HepG2 (cell line): Measurements from ENCODE around the gene OPRL1. TPM values are rescaled to one million over a fixed set of nuclear protein-coding genes. Genes with fewer than 3 reads are reported as not detected.

Experiments used
- ATAC-seq: fragments of 200-7000 bp; cut with Tn5 transposase; 3 replicates; pipeline ENCODE4 v1.9.1; 2020; ENCODE audit warnings: mild to moderate bottlenecking, moderate library complexity
- BruUV-seq: library from RNA; stranded (reverse); fragments of 400-500 nt; replicated peaks from 2 replicates; lab custom pipeline; 2021; lab: Mats Ljungman, UMichigan
- CTCF ChIA-PET: fragments of 300-600 bp; formaldehyde crosslinking; extraction: SDS; loops from one replicate; lab custom pipeline; 2021; ENCODE audit warnings: low total read pairs, inconsistent platforms, low intra/inter-chr PET ratio; lab: Yijun Ruan, JAX
- POLR2A ChIA-PET: fragments of 350-600 bp; sonication (Branson Sonifier 250); formaldehyde crosslinking; loops from one replicate; lab custom pipeline; 2020; ENCODE audit warnings: antibody characterized with exemption, inconsistent platforms; lab: Yijun Ruan, JAX
- DNase-seq: peaks from one replicate; pipeline ENCODE4 v3.0.0-alpha.2; 2015; ENCODE audit warnings: low spot score
- FAIRE-seq: peaks from 3 replicates; lab custom pipeline; 2011; peaks lifted over from hg19 to GRCh38; lab: Jason Lieb, UNC
- H2AFZ ChIP-seq: one replicate; pipeline ENCODE4 v1.6.1; 2011; ENCODE audit warnings: low read length, inconsistent platforms
- H3K27ac ChIP-seq: fragments of 300-600 bp; 3 replicates; pipeline ENCODE4 v1.8.0; 2011; ENCODE audit warnings: mixed run types, mild to moderate bottlenecking, mixed read lengths, low read length, inconsistent platforms; ENCODE audit not compliant: insufficient read depth; ENCODE audit errors: extremely low read length
- H3K27me3 ChIP-seq, 2 experiments: fragments of 200-600 bp in 1 of 2; 2 replicates in 1 of 2; 3 replicates in 1 of 2; pipeline versions ENCODE4 v1.6.0 to v1.8.0; 2011; ENCODE audit warnings: low read length in 2 of 2, mild to moderate bottlenecking in 2 of 2, moderate library complexity in 2 of 2, inconsistent platforms in 1 of 2; ENCODE audit not compliant: insufficient read depth in 2 of 2, control insufficient read depth in 1 of 2
- H3K36me3 ChIP-seq, 2 experiments: fragments of 200-600 bp in 1 of 2; replicated peaks in 1 of 2; 2 replicates in 1 of 2; 3 replicates in 1 of 2; pipeline versions ENCODE4 v1.5.1 to v1.8.0; 2011; ENCODE audit warnings: low read length in 2 of 2, inconsistent platforms in 1 of 2; ENCODE audit not compliant: insufficient read depth in 2 of 2, control insufficient read depth in 1 of 2
- H3K4me1 ChIP-seq: 2 replicates; pipeline ENCODE4 v1.5.1; 2012; ENCODE audit warnings: low read length, inconsistent platforms; ENCODE audit not compliant: insufficient read depth
- H3K4me2 ChIP-seq: 2 replicates; pipeline ENCODE4 v1.6.0; 2011; ENCODE audit warnings: low read depth, low read length, inconsistent platforms
- H3K4me3 ChIP-seq, 3 experiments: fragments of 200-600 bp in 1 of 3; sonication (generic), shearing (Covaris generic) in 1 of 3; replicated peaks in 1 of 3; 2 replicates each; pipeline ENCODE4 v1.5.1; 2011 to 2016; ENCODE audit warnings: low read length in 3 of 3, inconsistent platforms in 2 of 3, low read depth in 2 of 3, mild to moderate bottlenecking in 2 of 3, control low read depth in 1 of 3, mixed read lengths in 1 of 3; ENCODE audit not compliant: insufficient read depth in 1 of 3
- H3K79me2 ChIP-seq: one replicate; pipeline ENCODE4 v1.6.1; 2011; ENCODE audit warnings: low read length, inconsistent platforms; ENCODE audit not compliant: insufficient read depth
- H3K9ac ChIP-seq: 2 replicates; pipeline ENCODE4 v1.6.0; 2011; ENCODE audit warnings: mild to moderate bottlenecking, low read depth, low read length, inconsistent platforms; ENCODE audit not compliant: insufficient read depth
- H3K9me3 ChIP-seq: 2 replicates; pipeline ENCODE4 v1.5.1; 2012; ENCODE audit warnings: mild to moderate bottlenecking, low read length
- H4K20me1 ChIP-seq: 2 replicates; pipeline ENCODE4 v1.6.0; 2011; ENCODE audit warnings: inconsistent platforms, mild to moderate bottlenecking, low read length, moderate library complexity; ENCODE audit not compliant: insufficient read depth
- ARNT2 ChIP-seq: sonication (generic); formaldehyde crosslinking; IDR thresholded peaks from 2 replicates; pipeline ENCODE4 v1.8.0; 2022; ENCODE audit warnings: mild to moderate bottlenecking, low read depth, missing genetic modification reagents, moderate library complexity
- ATAD3A ChIP-seq: sonication (generic); formaldehyde crosslinking; IDR thresholded peaks from 2 replicates; pipeline ENCODE4 v1.4.0; 2020; ENCODE audit warnings: missing genetic modification reagents
- FOSL1 ChIP-seq: sonication (generic); formaldehyde crosslinking; IDR thresholded peaks from 2 replicates; pipeline ENCODE4 v1.9.0; 2021; ENCODE audit warnings: missing genetic modification reagents, borderline replicate concordance
- HOMEZ ChIP-seq: IDR thresholded peaks from 2 replicates; pipeline ENCODE4 v1.6.1; 2016; ENCODE audit warnings: low read depth
- ISX ChIP-seq: sonication (generic); formaldehyde crosslinking; conservative IDR thresholded peaks from 2 replicates; pipeline ENCODE4 v1.5.0; 2020; ENCODE audit warnings: missing genetic modification reagents
- MXD4 ChIP-seq: IDR thresholded peaks from 2 replicates; pipeline ENCODE4 v1.6.1; 2016; ENCODE audit warnings: mild to moderate bottlenecking, missing biosample characterization, missing genetic modification reagents
- POGZ ChIP-seq: sonication (generic); formaldehyde crosslinking; IDR thresholded peaks from 2 replicates; pipeline ENCODE4 v1.4.0; 2020; ENCODE audit warnings: mild to moderate bottlenecking, missing genetic modification reagents
- ZBTB7A ChIP-seq: sonication (generic); formaldehyde crosslinking; IDR thresholded peaks from 2 replicates; pipeline ENCODE4 v1.8.0; 2022; ENCODE audit warnings: mild to moderate bottlenecking, missing genetic modification reagents
- ZNF441 ChIP-seq: sonication (generic); formaldehyde crosslinking; IDR thresholded peaks from 2 replicates; pipeline ENCODE4 v1.7.0; 2021; ENCODE audit warnings: missing genetic modification reagents, borderline replicate concordance
- ZNF556 ChIP-seq: sonication (generic); formaldehyde crosslinking; IDR thresholded peaks from 2 replicates; pipeline ENCODE4 v1.4.0; 2020; ENCODE audit warnings: mild to moderate bottlenecking, missing genetic modification reagents, borderline replicate concordance
- ZNF670 ChIP-seq: sonication (generic); formaldehyde crosslinking; IDR thresholded peaks from 2 replicates; pipeline ENCODE4 v1.8.0; 2022; ENCODE audit warnings: mild to moderate bottlenecking, missing genetic modification reagents, borderline replicate concordance
- ZNF850 ChIP-seq: sonication (generic); formaldehyde crosslinking; conservative IDR thresholded peaks from 2 replicates; pipeline ENCODE4 v1.9.0; 2021; ENCODE audit warnings: mild to moderate bottlenecking, missing genetic modification reagents
- WGBS: methylation state at CpG from one replicate; pipeline ENCODE4 v1.1.6; 2017; ENCODE audit warnings: low lambda C conversion rate; 5-methylcytosine and 5-hydroxymethylcytosine counted together
- in situ Hi-C: cut with HindIII; loops from 2 replicates; pipeline ENCODE4 v1.10.0; 2017; ENCODE audit warnings: low pct_unique_long_range_greater_than_20kb; ENCODE audit not compliant: extremely low pct_ligation_motif_present
- intact Hi-C: fragments of 100-400 bp; cut with micrococcal nuclease; formaldehyde crosslinking; loops from one replicate; pipeline ENCODE4 v1.10.0; 2022; ENCODE audit not compliant: unreplicated experiment
- polyA plus RNA-seq, 8 experiments: library from polyadenylated mRNA; depleted of rRNA in 3 of 8; stranded (reverse) in 7 of 8; unstranded in 1 of 8; fragments of >200 nt; fragmentation: Illumina TruSeq in 4 of 8; extraction: Trizol in 4 of 8; gene quantifications; 2 replicates each; pipeline versions ENCODE4 v1.2.1 to v1.2.3, GENCODE V29; 2011 to 2016; ENCODE audit warnings: low read depth in 4 of 8, missing spikeins in 1 of 8, mixed read lengths in 1 of 8; ENCODE audit not compliant: insufficient read depth in 1 of 8
- total RNA-seq, 5 experiments: library from RNA; depleted of rRNA; stranded (reverse); fragments of >200 nt; fragmentation: Illumina TruSeq; extraction: Trizol; gene quantifications; 2 replicates each; pipeline ENCODE4 v1.2.3, GENCODE V29; 2016; ENCODE audit warnings: low read depth in 1 of 5

Gene OPRL1
- total and polyA plus RNA-seq, 2 of the 13 experiments (the other 11 are each of a cell fraction or from before 2014, with no cell fraction given), result 0.35 to 0.71 TPM

GRCh38 chr20:64099880-64100565 lies 20.1 kb downstream of the OPRL1 start:
- H3K4me2 ChIP-seq, result no peak overlapping the region
- H3K4me1 ChIP-seq, result no peaks in the 10 kb centered on the region
- no peak for ATAC-seq
- no peak overlapping the region for H3K9ac ChIP-seq
- H3K36me3 ChIP-seq, result no peaks in the 10 kb centered on the region
- CTCF ChIA-PET, result interaction anchor here (0.6 to 2.9 kb wide), 2 partner anchors 20 to 23 kb away, joined by 3 to 21 read pairs; no protein-coding TSS in a partner anchor
- BruUV-seq, result no TSS peak
- no peak overlapping the region for H3K4me3 ChIP-seq
- no peaks in the 10 kb centered on the region for H3K9me3 ChIP-seq
- H3K27ac ChIP-seq, result no peak overlapping the region
- FAIRE-seq, result no peak
- intact Hi-C loops, result no loop called here
- H2AFZ ChIP-seq, result no peak overlapping the region
- H3K27me3 ChIP-seq, result peaks cover 39 to 69% of the 10 kb centered on the region in 2 experiments
- TF ChIP-seq POGZ (CRISPR knock-in tag) (no peak), ZBTB7A (CRISPR knock-in tag) (no peak), ZNF850 (CRISPR knock-in tag) (no peak), ZNF441 (CRISPR knock-in tag) (no peak), ISX (CRISPR knock-in tag) (no peak), ARNT2 (CRISPR knock-in tag) (no peak), HOMEZ (no peak), ZNF670 (CRISPR knock-in tag) (no peak), FOSL1 (CRISPR knock-in tag) (no peak), ZNF556 (CRISPR knock-in tag) (no peak), ATAD3A (CRISPR knock-in tag) (no peak), MXD4 (no peak)
- in situ Hi-C loops, result no loop called here
- peaks cover 3% of the 10 kb centered on the region; the same call in 1 of the 2 replicates for H4K20me1 ChIP-seq
- POLR2A ChIA-PET, result no interaction called here
- DNase-seq, result no peak
- 30% methylated on average over 14 of the region's 14 CpGs for WGBS
- no peaks in the 10 kb centered on the region for H3K79me2 ChIP-seq
